Activated CD4-positive, alpha-beta T cell treated with anti-CD3 and anti-CD28 coated beads, Interleukin-2, Interleukin-6, amounts not matched to agents 100 ng/mL and 50 ng/mL, durations not matched to agents 16 hours and 8 hours (primary cell): Measurements from ENCODE around the gene MEPCE.

Experiments
- DNase-seq: peaks from one replicate; pipeline ENCODE4 v3.0.0-alpha.2; 2020

The MEPCE gene

GRCh38 chr7:100407285-100408180 is 22.1 kb upstream of the MEPCE start:
- peak; percentile 74 for DNase-seq

- DNase-seq, result no peak
Observed at GRCh38 chr7:100411101-100411500, 18.5 kb upstream of the MEPCE start.

- no peak for DNase-seq
Observed at GRCh38 chr7:100413346-100413745, 16.3 kb upstream of the MEPCE start.

GRCh38 chr7:100413889-100414288 is 15.7 kb upstream of the MEPCE start:
- DNase-seq, result no peak

- no peak for DNase-seq
Observed at GRCh38 chr7:100415448-100415847, 14.2 kb upstream of the MEPCE start.

GRCh38 chr7:100418930-100419659 is 10.5 kb upstream of the MEPCE start:
- no peak for DNase-seq

- no peak for DNase-seq
Observed at GRCh38 chr7:100419660-100420226, 9.9 kb upstream of the MEPCE start.

GRCh38 chr7:100423315-100423714 is 6.3 kb upstream of the MEPCE start:
- DNase-seq, result no peak

GRCh38 chr7:100425347-100425746 is 4.3 kb upstream of the MEPCE start:
- no peak for DNase-seq

GRCh38 chr7:100426516-100426915 is 3.1 kb upstream of the MEPCE start:
- no peak for DNase-seq

GRCh38 chr7:100427762-100428198 is 1.9 kb upstream of the MEPCE start:
- no peak for DNase-seq

GRCh38 chr7:100428199-100428966 is 1.2 kb upstream of the MEPCE start, which contains the start of gene ZCWPW1:
ZCWPW1 (minus strand) TSS chr7:100428703; CDS start chr7:100420649, 8,054 bp downstream.
- peak; percentile 98 for DNase-seq

- DNase-seq, result peak; percentile 100
Observed at GRCh38 chr7:100428967-100429636, 529 bp upstream of the MEPCE start.

GRCh38 chr7:100430493-100431285 is 1.1 kb downstream of the MEPCE start:
- DNase-seq, result no peak

GRCh38 chr7:100431286-100431735 is 1.7 kb downstream of the MEPCE start:
- DNase-seq, result no peak

- no peak for DNase-seq
Observed at GRCh38 chr7:100432053-100432452, 2.4 kb downstream of the MEPCE start.

GRCh38 chr7:100432621-100433275 is 3.1 kb downstream of the MEPCE start:
- no peak for DNase-seq

GRCh38 chr7:100433276-100433591 is 3.6 kb downstream of the MEPCE start:
- DNase-seq, result no peak

GRCh38 chr7:100433592-100434296 is 4.1 kb downstream of the MEPCE start:
- DNase-seq, result no peak
